DMS153 treated with DMSO at 0.1 percent for 48 hours (cell line): ENCODE results near the gene FAM162B.
"Not testable (repeated sequence)": the region's sequence is repeated elsewhere in the genome, so short reads cannot be mapped to it uniquely, and the experiment has no call there.

Experiments
- DNase-seq: peaks from one replicate; lab custom pipeline; 2025; ENCODE audit not compliant: unreplicated experiment; lab: John Stamatoyannopoulos, UW

The FAM162B gene

DNA sequence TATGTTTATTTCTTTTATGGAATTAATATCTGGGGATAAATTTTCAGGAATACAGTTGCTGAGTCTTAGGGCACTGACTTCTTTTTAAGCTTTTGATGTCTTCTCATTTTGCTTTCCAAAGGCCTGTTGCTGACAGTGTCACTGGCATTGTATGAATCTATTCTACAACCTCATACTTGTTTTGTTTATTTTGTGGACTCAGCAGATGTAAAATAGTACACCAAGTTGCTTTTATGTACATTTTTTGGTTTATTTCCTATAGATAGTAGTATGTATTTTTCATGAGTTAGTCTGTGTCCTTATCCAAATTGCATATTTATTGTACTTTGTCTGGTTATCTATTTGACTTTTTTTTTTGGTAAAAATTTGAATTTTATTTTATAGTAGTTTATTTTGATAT, 35.0 kb downstream of the FAM162B start:
- no peak for DNase-seq

DNA sequence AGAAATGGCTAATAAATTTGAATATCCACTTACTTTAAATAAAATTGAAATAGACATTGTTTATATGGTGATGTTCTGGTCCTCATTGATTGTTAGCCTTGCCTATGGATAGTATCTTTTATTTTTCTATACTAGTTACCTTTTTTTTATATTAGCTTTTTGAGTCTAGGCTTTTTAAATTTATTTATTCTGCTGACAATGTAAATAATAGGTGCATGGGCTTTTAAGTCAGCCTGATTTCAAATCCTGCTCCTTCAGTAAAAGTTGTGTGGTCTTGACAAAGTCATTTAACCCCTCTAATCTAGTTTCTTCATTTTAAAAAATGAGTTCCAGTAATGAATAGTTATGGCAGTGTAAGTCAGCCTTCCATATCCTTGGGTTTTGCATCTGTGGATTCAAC, 38.6 kb downstream of the FAM162B start:
- no peak for DNase-seq

DNA sequence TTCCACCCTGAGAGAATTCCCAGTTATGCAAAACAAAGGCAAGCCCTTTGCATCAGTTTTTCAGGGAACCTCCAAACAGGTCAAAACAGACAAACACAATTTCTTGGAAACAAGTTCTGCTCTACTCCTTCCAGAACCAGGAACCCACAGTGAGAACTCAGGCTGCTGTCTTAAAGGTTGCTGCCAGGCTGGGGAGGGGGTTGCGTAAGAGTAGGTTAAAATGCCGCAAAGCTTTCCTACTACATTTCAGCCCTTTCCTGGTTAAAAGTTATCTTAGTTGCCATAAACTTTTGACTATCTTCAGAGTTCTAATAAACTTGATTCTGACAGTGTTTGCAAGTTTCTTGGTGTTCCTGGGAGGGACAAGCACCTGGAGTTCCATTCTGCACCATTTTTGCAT, 50.8 kb downstream of the FAM162B start:
- no peak for DNase-seq

DNA sequence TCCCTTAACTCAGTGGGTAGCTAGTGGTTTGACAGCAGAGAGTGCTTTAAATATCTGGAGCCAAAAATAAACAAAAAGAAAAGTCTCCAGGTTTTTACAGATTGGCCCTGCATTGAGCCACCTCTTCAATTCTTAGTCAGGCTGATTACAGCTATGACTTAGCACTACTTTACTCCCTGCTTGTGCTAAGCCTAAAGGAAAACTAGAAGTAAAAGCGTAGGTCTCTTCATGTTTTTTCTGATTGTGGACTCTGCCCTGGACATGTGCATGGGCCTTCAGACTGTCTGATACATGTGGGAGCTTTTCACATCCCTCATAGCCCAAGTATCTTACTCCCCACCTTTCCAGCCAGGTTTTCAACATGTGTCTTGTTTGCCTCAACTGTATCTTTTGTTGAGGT, 51.2 kb downstream of the FAM162B start:
- DNase-seq, result no peak

DNA sequence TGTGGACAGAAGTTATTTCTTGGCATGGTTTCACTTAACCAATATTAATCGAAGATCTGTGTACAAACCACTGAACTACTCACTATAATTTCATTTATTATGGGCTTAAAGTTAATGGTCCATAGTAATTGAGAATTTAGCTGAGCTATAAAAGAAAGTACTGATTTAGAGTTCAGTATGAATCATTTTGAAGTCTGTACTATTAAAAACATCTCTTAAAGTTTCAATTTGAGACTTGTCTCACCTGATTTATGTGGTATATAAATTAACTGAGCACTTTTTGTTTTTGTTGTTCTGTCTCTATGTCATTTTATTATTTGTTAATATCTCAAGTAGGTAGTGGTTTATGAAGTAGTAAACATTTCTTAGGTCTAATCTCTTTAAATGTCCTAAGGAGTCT, 59.6 kb downstream of the FAM162B start:
- no peak for DNase-seq

DNA sequence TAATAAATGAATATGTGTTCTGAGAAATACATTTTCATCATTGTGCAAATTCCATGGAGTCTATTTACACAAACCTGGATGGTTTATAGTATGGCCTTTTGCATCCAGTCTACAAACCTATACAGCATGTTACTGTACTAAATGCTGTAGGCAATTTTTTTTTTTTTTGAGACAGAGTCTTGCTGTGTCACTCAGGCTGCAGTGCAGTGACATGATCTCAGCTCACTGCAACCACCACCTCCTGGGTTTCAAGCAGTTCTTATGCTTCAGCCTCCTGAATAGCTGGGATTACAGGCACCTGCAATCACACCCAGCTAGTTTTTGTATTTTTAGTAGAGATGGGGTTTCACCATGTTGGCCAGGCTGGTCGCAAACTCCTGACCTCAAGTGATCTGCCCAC, 61.6 kb downstream of the FAM162B start:
- DNase-seq, result not testable (repeated sequence)
